ENCODE measurements around the gene DUSP1. TPM values are rescaled to one million over a fixed set of nuclear protein-coding genes. Genes with fewer than 3 reads are reported as not detected.

The DUSP1 gene
- total and polyA plus RNA-seq, 2 donors (not counting 3 experiments of a cell fraction or from before 2014, with no cell fraction given), result 36.1 to 196 TPM

GRCh38 chr5:172739375-172739774, 31.6 kb downstream of the DUSP1 start:
- no peaks in the 10 kb centered on the region for H3K27me3 ChIP-seq (ENCODE audit: control insufficient read depth in 2 of 2, insufficient read depth in 2 of 2, low read length in 2 of 2)
- no peaks in the 10 kb centered on the region for H3K9me1 ChIP-seq (replicated peaks; ENCODE audit: control insufficient read depth, extremely low read depth, insufficient read depth, low read length)
- H3K4me2 ChIP-seq (ENCODE audit: insufficient read depth, low read length), result no peak overlapping the region
- DNase-seq (ENCODE audit: low read depth, low spot score), result no peak
- no peak overlapping the region for H3K9ac ChIP-seq (replicated peaks; ENCODE audit: extremely low read depth, insufficient read depth, low read length)
- H3K4me3 ChIP-seq (replicated peaks in 1 of 3; ENCODE audit: insufficient read depth in 1 of 3, low read depth in 1 of 3, low read length in 3 of 3), result no peak overlapping the region
- H3K9me3 ChIP-seq (replicated peaks; ENCODE audit: control insufficient read depth, insufficient read depth, low read length), result no peaks in the 10 kb centered on the region
- TF ChIP-seq MYC (IDR thresholded peaks at IDR 0.05; ENCODE audit: low read depth, low read length) (no peak), POLR2A (IDR thresholded peaks at IDR 0.05; ENCODE audit: low read depth, low read length) (no peak), POLR2AphosphoS5 (IDR thresholded peaks at IDR 0.05; ENCODE audit: insufficient read depth, low read depth, low read length) (no peak), EZH2 (IDR thresholded peaks at IDR 0.05; ENCODE audit: borderline replicate concordance, low read depth, low read length, severe bottlenecking) (no peak), JUN (IDR thresholded peaks at IDR 0.05; ENCODE audit: borderline replicate concordance, insufficient read depth, insufficient read length, low read depth) (no peak), GATA2 (IDR thresholded peaks at IDR 0.05; ENCODE audit: insufficient read depth, insufficient read length, low read depth, low read length) (no peak), FOS (IDR thresholded peaks at IDR 0.05; ENCODE audit: borderline replicate concordance, insufficient read depth, low read length) (no peak)
- TF ChIP-seq, protein P1, sequence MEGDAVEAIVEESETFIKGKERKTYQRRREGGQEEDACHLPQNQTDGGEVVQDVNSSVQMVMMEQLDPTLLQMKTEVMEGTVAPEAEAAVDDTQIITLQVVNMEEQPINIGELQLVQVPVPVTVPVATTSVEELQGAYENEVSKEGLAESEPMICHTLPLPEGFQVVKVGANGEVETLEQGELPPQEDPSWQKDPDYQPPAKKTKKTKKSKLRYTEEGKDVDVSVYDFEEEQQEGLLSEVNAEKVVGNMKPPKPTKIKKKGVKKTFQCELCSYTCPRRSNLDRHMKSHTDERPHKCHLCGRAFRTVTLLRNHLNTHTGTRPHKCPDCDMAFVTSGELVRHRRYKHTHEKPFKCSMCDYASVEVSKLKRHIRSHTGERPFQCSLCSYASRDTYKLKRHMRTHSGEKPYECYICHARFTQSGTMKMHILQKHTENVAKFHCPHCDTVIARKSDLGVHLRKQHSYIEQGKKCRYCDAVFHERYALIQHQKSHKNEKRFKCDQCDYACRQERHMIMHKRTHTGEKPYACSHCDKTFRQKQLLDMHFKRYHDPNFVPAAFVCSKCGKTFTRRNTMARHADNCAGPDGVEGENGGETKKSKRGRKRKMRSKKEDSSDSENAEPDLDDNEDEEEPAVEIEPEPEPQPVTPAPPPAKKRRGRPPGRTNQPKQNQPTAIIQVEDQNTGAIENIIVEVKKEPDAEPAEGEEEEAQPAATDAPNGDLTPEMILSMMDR (IDR thresholded peaks at IDR 0.05; ENCODE audit: extremely low read depth in 1 of 2, insufficient read depth in 1 of 2, low read depth in 1 of 2, low read length in 2 of 2), result no peak
- TF ChIP-seq, protein P2, sequence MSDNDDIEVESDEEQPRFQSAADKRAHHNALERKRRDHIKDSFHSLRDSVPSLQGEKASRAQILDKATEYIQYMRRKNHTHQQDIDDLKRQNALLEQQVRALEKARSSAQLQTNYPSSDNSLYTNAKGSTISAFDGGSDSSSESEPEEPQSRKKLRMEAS (IDR thresholded peaks at IDR 0.05; ENCODE audit: insufficient read depth, insufficient read length), result no peak
- no peak overlapping the region for H2AFZ ChIP-seq (ENCODE audit: low read depth, low read length)
- no TSS peak for BruUV-seq (replicated peaks)
- FAIRE-seq, result no peak
- dilution Hi-C loops (cut with MboI; ENCODE audit: extremely low pct_ligation_motif_present, low sequenced_read_pairs) (no loop called here), intact Hi-C loops (cut with micrococcal nuclease) (no loop called here)
- peaks cover 2% of the 10 kb centered on the region for H3K4me1 ChIP-seq (ENCODE audit: control insufficient read depth, extremely low read depth, insufficient read depth, low read length)
- H4K20me1 ChIP-seq (replicated peaks; ENCODE audit: control insufficient read depth, extremely low read depth, insufficient read depth, low read length), result no peaks in the 10 kb centered on the region
- no peak overlapping the region for H3K27ac ChIP-seq (ENCODE audit: insufficient read depth, low read depth, low read length)
- H3K79me2 ChIP-seq (ENCODE audit: control insufficient read depth, insufficient read depth, low read length), result no peaks in the 10 kb centered on the region
- CTCF ChIA-PET, result no interaction called here
- H3K36me3 ChIP-seq (ENCODE audit: control insufficient read depth in 2 of 2, extremely low read depth in 1 of 2, insufficient read depth in 2 of 2, low read length in 2 of 2), result no peaks in the 10 kb centered on the region
- POLR2A ChIA-PET, result no interaction called here
